ENCODE results near the gene ATP1A1.

Gene ATP1A1

GRCh38 chr1:116371752-116372151 is 1.3 kb upstream of the ATP1A1 start:
- no peaks in the 10 kb centered on the region for H3K9me3 Mint-ChIP-seq
- peak overlapping the region in 1 of 2 donors; percentile 94 for H3K4me3 Mint-ChIP-seq
- DNase-seq: no peak
- no peak overlapping the region for H3K27ac Mint-ChIP-seq
- no peak for ATAC-seq (replicated peaks)
- H3K36me3 Mint-ChIP-seq: peaks cover 1 to 8% of the 10 kb centered on the region in 2 donors
- peaks cover 19 to 22% of the 10 kb centered on the region in 2 donors for H3K27me3 Mint-ChIP-seq
- H3K4me1 Mint-ChIP-seq: peaks cover 26 to 37% of the 10 kb centered on the region in 2 donors

GRCh38 chr1:116372191-116372590 is 853 bp upstream of the ATP1A1 start:
- H3K9me3 Mint-ChIP-seq: no peaks in the 10 kb centered on the region
- no peak overlapping the region for H3K27ac Mint-ChIP-seq
- H3K36me3 Mint-ChIP-seq: peaks cover 1 to 8% of the 10 kb centered on the region in 2 donors
- H3K4me3 Mint-ChIP-seq: peak overlapping the region; percentile 94
- ATAC-seq (replicated peaks) (no peak), DNase-seq (no peak)
- H3K4me1 Mint-ChIP-seq: peaks cover 28 to 41% of the 10 kb centered on the region in 2 donors
- H3K27me3 Mint-ChIP-seq: peaks cover 16 to 19% of the 10 kb centered on the region in 2 donors

GRCh38 chr1:116373431-116374352 is 648 bp downstream of the ATP1A1 start:
- Mint-ChIP-seq H3K4me1 (peaks cover 42 to 56% of the 10 kb centered on the region in 2 donors), H3K27me3 (peaks cover 9 to 11% of the 10 kb centered on the region in 2 donors), H3K4me3 (peak overlapping the region; percentile 94), H3K9me3 (no peaks in the 10 kb centered on the region), H3K36me3 (peaks cover 3 to 8% of the 10 kb centered on the region in 2 donors), H3K27ac (peak overlapping the region; percentile 95)
- peak; percentile 46 for DNase-seq
- peak; percentile 25 to 27 for ATAC-seq (replicated peaks)

GRCh38 chr1:116374353-116375147 is 1.5 kb downstream of the ATP1A1 start:
- Mint-ChIP-seq H3K36me3 (peaks cover 3 to 11% of the 10 kb centered on the region in 2 donors), H3K9me3 (no peaks in the 10 kb centered on the region), H3K4me3 (peak overlapping the region; percentile 94), H3K4me1 (peaks cover 46 to 65% of the 10 kb centered on the region in 2 donors), H3K27ac (peak overlapping the region; percentile 93), H3K27me3 (peaks cover 4 to 6% of the 10 kb centered on the region in 2 donors)
- DNase-seq: no peak
- no peak for ATAC-seq (replicated peaks)

GRCh38 chr1:116375148-116375886 is 2.3 kb downstream of the ATP1A1 start:
- Mint-ChIP-seq H3K36me3 (peaks cover 3 to 11% of the 10 kb centered on the region in 2 donors), H3K9me3 (no peaks in the 10 kb centered on the region), H3K27ac (peak overlapping the region; percentile 59), H3K4me1 (peaks cover 52 to 72% of the 10 kb centered on the region in 2 donors), H3K27me3 (peaks cover 0 to 6% of the 10 kb centered on the region in 2 donors), H3K4me3 (peak overlapping the region; percentile 94)
- DNase-seq (no peak), ATAC-seq (replicated peaks) (no peak)

- Mint-ChIP-seq H3K27me3 (no peaks in the 10 kb centered on the region), H3K9me3 (no peaks in the 10 kb centered on the region), H3K27ac (peak overlapping the region; percentile 82), H3K4me3 (peak overlapping the region; percentile 94), H3K4me1 (peaks cover 59 to 80% of the 10 kb centered on the region in 2 donors), H3K36me3 (peaks cover 3 to 11% of the 10 kb centered on the region in 2 donors)
- no peak for ATAC-seq (replicated peaks)
- no peak for DNase-seq
Measured at GRCh38 chr1:116375887-116376728, 3.1 kb downstream of the ATP1A1 start.

GRCh38 chr1:116376729-116377086 is 3.7 kb downstream of the ATP1A1 start:
- Mint-ChIP-seq H3K27me3 (no peaks in the 10 kb centered on the region), H3K27ac (peak overlapping the region; percentile 82), H3K4me1 (peaks cover 63 to 86% of the 10 kb centered on the region in 2 donors), H3K36me3 (peaks cover 3 to 11% of the 10 kb centered on the region in 2 donors), H3K4me3 (peak overlapping the region; percentile 94), H3K9me3 (no peaks in the 10 kb centered on the region)
- ATAC-seq (replicated peaks) (no peak), DNase-seq (no peak)

GRCh38 chr1:116377541-116378529 is 4.8 kb downstream of the ATP1A1 start:
- peak overlapping the region; percentile 94 for H3K27ac Mint-ChIP-seq
- H3K27me3 Mint-ChIP-seq: no peaks in the 10 kb centered on the region
- peaks cover 68 to 87% of the 10 kb centered on the region in 2 donors for H3K4me1 Mint-ChIP-seq
- peak overlapping the region; percentile 67 to 71 for H3K4me3 Mint-ChIP-seq
- peaks cover 5 to 18% of the 10 kb centered on the region in 2 donors for H3K36me3 Mint-ChIP-seq
- peak; percentile 83 to 85 for ATAC-seq (replicated peaks)
- H3K9me3 Mint-ChIP-seq: no peaks in the 10 kb centered on the region
- DNase-seq: peak; percentile 20

- H3K27ac Mint-ChIP-seq: peak overlapping the region; percentile 90
- ATAC-seq (replicated peaks): no peak
- H3K4me3 Mint-ChIP-seq: peak overlapping the region in 1 of 2 donors; percentile 29
Measured at GRCh38 chr1:116379057-116379630, 6.1 kb downstream of the ATP1A1 start.

GRCh38 chr1:116379674-116380498 is 6.8 kb downstream of the ATP1A1 start:
- peaks cover 8 to 11% of the 10 kb centered on the region in 2 donors for H3K36me3 Mint-ChIP-seq
- no peaks in the 10 kb centered on the region for H3K9me3 Mint-ChIP-seq
- H3K27ac Mint-ChIP-seq: peak overlapping the region; percentile 65
- ATAC-seq (replicated peaks) (no peak), DNase-seq (no peak)
- H3K27me3 Mint-ChIP-seq: no peaks in the 10 kb centered on the region
- no peak overlapping the region for H3K4me3 Mint-ChIP-seq
- peaks cover 59 to 84% of the 10 kb centered on the region in 2 donors for H3K4me1 Mint-ChIP-seq

More at GRCh38 chr1:116379057-116379630, 6.1 kb downstream of the ATP1A1 start:
- Mint-ChIP-seq H3K36me3 (peaks cover 7 to 18% of the 10 kb centered on the region in 2 donors), H3K27me3 (no peaks in the 10 kb centered on the region), H3K9me3 (no peaks in the 10 kb centered on the region), H3K4me1 (peaks cover 65 to 91% of the 10 kb centered on the region in 2 donors)
- DNase-seq: no peak

GRCh38 chr1:116380499-116381242 is 7.6 kb downstream of the ATP1A1 start:
- no peaks in the 10 kb centered on the region for H3K27me3 Mint-ChIP-seq
- no peaks in the 10 kb centered on the region for H3K9me3 Mint-ChIP-seq
- H3K27ac Mint-ChIP-seq: peak overlapping the region; percentile 86
- H3K4me3 Mint-ChIP-seq: peak overlapping the region; percentile 52
- peaks cover 51 to 76% of the 10 kb centered on the region in 2 donors for H3K4me1 Mint-ChIP-seq
- ATAC-seq (replicated peaks): peak in 1 of 2 donors; percentile 14
- H3K36me3 Mint-ChIP-seq: peaks cover 11 to 12% of the 10 kb centered on the region in 2 donors
- DNase-seq: no peak
